GM06990 (cell line): ENCODE results near the gene ARSG.
"Not testable (repeated sequence)": the region's sequence is repeated elsewhere in the genome, so short reads cannot be mapped to it uniquely, and the experiment has no call there.

Experiments
- DNase-seq: peaks from one replicate; pipeline ENCODE4 v3.0.0-alpha.2; 2011; ENCODE audit not compliant: insufficient read length; ENCODE audit errors: extremely low read depth
- H3K27me3 ChIP-seq: replicated peaks from 2 replicates; pipeline ENCODE4 v1.6.0; 2011; ENCODE audit warnings: low read length; ENCODE audit not compliant: control insufficient read depth, insufficient read depth
- H3K36me3 ChIP-seq: 2 replicates; pipeline ENCODE4 v1.5.1; 2011; ENCODE audit warnings: low read length; ENCODE audit not compliant: control insufficient read depth, insufficient read depth
- H3K4me3 ChIP-seq: replicated peaks from 2 replicates; pipeline ENCODE4 v1.5.1; 2011; ENCODE audit warnings: low read depth, mild to moderate bottlenecking, control low read depth, low read length
- CTCF ChIP-seq: IDR thresholded peaks from 2 replicates; pipeline ENCODE4 v1.5.1; 2011; ENCODE audit warnings: low read length, control low read depth, mild to moderate bottlenecking, inconsistent platforms; ENCODE audit not compliant: insufficient read depth, poor library complexity, severe bottlenecking

The ARSG gene

DNA sequence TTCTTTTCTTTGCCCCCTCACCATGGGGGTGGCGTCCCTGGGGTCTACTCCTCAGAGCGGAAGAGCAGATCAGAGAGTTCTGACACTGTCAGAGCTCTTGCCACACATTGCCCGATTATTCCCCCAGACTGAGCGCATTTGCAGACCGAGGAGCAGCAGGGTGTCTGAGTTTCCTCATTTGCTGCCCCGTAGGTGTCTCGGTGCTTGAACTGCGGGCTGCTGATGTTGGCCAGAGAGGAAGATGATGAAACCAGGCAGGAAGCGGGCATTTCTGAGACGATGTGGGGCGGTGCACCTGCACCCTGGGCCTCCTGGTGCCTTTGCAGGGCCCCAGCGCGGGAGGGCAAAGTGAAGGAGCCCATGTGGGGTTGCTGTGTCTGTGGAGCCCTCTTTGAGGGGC is 55.2 kb downstream of the ARSG start:
- H3K36me3 ChIP-seq: no peaks in the 10 kb centered on the region; the same call in 1 of the 2 replicates
- TF ChIP-seq CTCF: no peak
- H3K4me3 ChIP-seq: no peak overlapping the region
- H3K27me3 ChIP-seq: no peaks in the 10 kb centered on the region
- peak; percentile 72 for DNase-seq

GRCh38 chr17:68347380-68347779 is 56.1 kb downstream of the ARSG start:
- no peak for TF ChIP-seq CTCF
- H3K4me3 ChIP-seq: no peak overlapping the region
- no peak for DNase-seq
- no peaks in the 10 kb centered on the region; the same call in none of the 2 replicates for H3K36me3 ChIP-seq
- H3K27me3 ChIP-seq: no peaks in the 10 kb centered on the region

DNA sequence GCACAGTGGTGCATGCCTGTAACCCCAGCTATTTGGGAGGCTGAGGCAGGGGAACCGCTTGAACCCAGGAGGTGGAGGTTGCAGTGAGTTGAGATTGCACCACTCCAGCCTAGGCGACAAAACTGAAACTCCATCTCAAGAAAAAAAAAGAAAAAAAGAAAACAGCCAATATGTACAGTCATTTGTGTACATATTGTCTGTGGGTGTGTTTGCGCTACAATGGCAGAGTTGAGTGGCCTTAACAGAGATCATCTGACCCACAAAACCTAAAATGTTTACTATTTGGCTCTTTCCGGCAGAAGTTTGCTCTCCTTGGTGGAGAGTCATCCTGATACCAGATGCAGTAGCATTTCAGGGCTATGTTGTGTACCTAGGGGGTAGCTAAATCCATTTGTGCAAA is 57.9 kb downstream of the ARSG start:
- TF ChIP-seq CTCF: no peak
- no peaks in the 10 kb centered on the region; the same call in 1 of the 2 replicates for H3K36me3 ChIP-seq
- peak; percentile 32 for DNase-seq
- no peak overlapping the region for H3K4me3 ChIP-seq
- H3K27me3 ChIP-seq: no peaks in the 10 kb centered on the region

DNA sequence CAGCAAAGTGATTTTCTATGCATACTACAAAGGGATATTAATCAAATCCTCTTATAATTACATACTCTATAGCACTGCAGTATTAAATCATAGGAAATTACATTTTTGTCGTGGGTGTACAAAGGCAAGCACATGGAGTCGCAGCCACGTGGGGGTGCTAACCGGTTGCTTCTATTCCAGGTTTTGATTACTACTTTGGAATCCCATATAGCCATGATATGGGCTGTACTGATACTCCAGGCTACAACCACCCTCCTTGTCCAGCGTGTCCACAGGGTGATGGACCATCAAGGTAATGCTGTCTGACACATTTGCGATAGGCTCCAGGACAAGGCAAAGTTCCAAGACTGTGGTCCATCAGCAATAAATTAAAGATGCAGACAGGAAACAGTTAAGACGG is 60.1 kb downstream of the ARSG start:
- DNase-seq: no peak
- no peak for TF ChIP-seq CTCF
- no peaks in the 10 kb centered on the region; the same call in 1 of the 2 replicates for H3K36me3 ChIP-seq
- no peak overlapping the region for H3K4me3 ChIP-seq
- no peaks in the 10 kb centered on the region for H3K27me3 ChIP-seq

DNA sequence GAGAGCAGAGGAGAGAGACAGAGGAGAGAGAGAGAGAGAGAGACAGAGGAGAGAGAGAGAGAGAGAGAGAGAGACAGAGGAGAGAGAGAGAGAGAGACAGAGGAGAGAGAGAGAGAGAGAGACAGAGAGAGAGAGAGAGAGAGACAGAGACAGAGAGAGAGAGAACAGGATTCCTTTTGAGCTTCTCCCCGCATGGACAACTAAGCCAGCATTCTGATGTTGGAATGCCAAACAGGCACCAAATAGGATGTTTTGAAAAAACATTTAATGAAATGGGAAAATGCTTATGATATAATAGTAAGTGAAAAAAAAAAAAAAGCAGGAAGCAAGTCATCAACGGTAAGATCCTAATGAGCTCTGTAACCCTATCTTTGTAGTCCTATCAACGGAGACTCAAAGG is 60.7 kb downstream of the ARSG start:
- DNase-seq: no peak
- no peaks in the 10 kb centered on the region; the same call in 1 of the 2 replicates for H3K36me3 ChIP-seq
- no peak overlapping the region for H3K4me3 ChIP-seq
- H3K27me3 ChIP-seq: no peaks in the 10 kb centered on the region
- TF ChIP-seq CTCF: no peak

DNA sequence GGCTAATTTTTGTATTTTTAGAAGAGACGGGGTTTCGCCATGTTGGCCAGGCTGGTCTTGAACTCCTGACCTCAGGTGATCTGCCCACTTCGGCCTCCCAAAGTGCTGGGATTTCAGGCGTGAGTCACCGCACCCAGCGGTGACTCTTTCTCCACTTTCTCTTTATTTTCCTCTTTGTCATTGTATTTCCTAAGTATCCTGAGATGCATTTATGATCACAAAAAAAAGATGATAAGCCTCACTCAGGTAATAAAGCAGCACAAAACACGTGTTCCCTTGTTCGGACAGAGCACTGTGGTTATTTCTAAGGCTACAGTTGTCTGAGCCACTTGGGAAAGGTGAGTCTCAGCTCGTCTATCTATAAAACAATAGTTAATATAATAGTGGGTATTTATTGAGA is 61.4 kb downstream of the ARSG start:
- DNase-seq, H3K36me3 ChIP-seq, H3K4me3 ChIP-seq, H3K27me3 ChIP-seq: not testable (repeated sequence)
